ENCODE measurements around the gene MTMR3.

- TF ChIP-seq POLR2A (IDR thresholded peaks at IDR 0.05) (no peak), CTCF (IDR thresholded peaks at IDR 0.05) (no peak)
Observed at GRCh38 chr22:29872144-29872893, 10.7 kb upstream of the MTMR3 start.
